AG04450 (cell line): ENCODE results near the gene THADA. TPM values are rescaled to one million over a fixed set of nuclear protein-coding genes. Genes with fewer than 3 reads are reported as not detected.
A peak's percentile ranks its signal among the peaks of the same experiment; 100 is the strongest.
"Not testable (repeated sequence)": the region's sequence is repeated elsewhere in the genome, so short reads cannot be mapped to it uniquely, and the experiment has no call there.

Source experiments
- CTCF ChIA-PET: fragments of 300-600, 350-600 bp; formaldehyde crosslinking; extraction: SDS; loops from one replicate; lab custom pipeline; 2022; ENCODE audit warnings: antibody characterized with exemption, inconsistent platforms; lab: Charles Lee
- POLR2A ChIA-PET: fragments of 350-600 bp; formaldehyde crosslinking; extraction: SDS; loops from one replicate; lab custom pipeline; 2021; ENCODE audit warnings: antibody characterized with exemption, inconsistent platforms; lab: Yijun Ruan, JAX
- DNase-seq: peaks from one replicate; pipeline ENCODE4 v3.0.0-alpha.2; 2011; ENCODE audit warnings: low read depth, low spot score
- H3K27ac ChIP-seq: one replicate; pipeline ENCODE4 v1.5.1; 2012; ENCODE audit warnings: low read depth, low read length, control low read depth
- H3K27me3 ChIP-seq: one replicate; pipeline ENCODE4 v1.6.0; 2012; ENCODE audit warnings: low read length; ENCODE audit not compliant: control insufficient read depth, insufficient read depth
- H3K4me3 ChIP-seq: 2 replicates; pipeline ENCODE4 v1.5.1; 2011; ENCODE audit warnings: mild to moderate bottlenecking, low read depth, low read length, control low read depth
- H3K9me3 ChIP-seq: 2 replicates; pipeline ENCODE4 v1.5.1; 2012; ENCODE audit warnings: low read length; ENCODE audit not compliant: control insufficient read depth, insufficient read depth
- CTCF ChIP-seq: IDR thresholded peaks from 2 replicates; pipeline ENCODE4 v1.5.1; 2011; ENCODE audit warnings: low read depth, low read length, control low read depth, inconsistent platforms
- polyA plus RNA-seq: library from polyadenylated mRNA; depleted of rRNA; stranded (reverse); fragments of >200 nt; gene quantifications from 2 replicates; pipeline ENCODE4 v1.2.3, GENCODE V29; 2011

Gene THADA
- polyA plus RNA-seq, 1 experiment, result 15.0 TPM

GRCh38 chr2:43399515-43400264, 196.1 kb downstream of the THADA start:
- no peak for TF ChIP-seq CTCF
- ChIA-PET CTCF (no interaction called here), POLR2A (interaction anchor here (0.6 to 0.8 kb wide), 5 partner anchors 13 to 310 kb away, joined by 3 to 11 read pairs (median 3); no protein-coding TSS in a partner anchor)
- Histone ChIP-seq H3K4me3 (no peak overlapping the region), H3K27me3 (no peaks in the 10 kb centered on the region), H3K9me3 (no peaks in the 10 kb centered on the region), H3K27ac (peak overlapping the region; percentile 22)
- DNase-seq, result peak; percentile 78

- TF ChIP-seq CTCF, result no peak
- H3K9me3 ChIP-seq, result no peaks in the 10 kb centered on the region
- peak overlapping the region; percentile 22 for H3K27ac ChIP-seq
- H3K4me3 ChIP-seq, result no peak overlapping the region
- H3K27me3 ChIP-seq, result no peaks in the 10 kb centered on the region
- CTCF ChIA-PET, result no interaction called here
- DNase-seq, result no peak
- POLR2A ChIA-PET, result interaction anchor here (0.6 to 0.8 kb wide), 5 partner anchors 14 to 310 kb away, joined by 3 to 11 read pairs (median 3); no protein-coding TSS in a partner anchor
Observed at GRCh38 chr2:43399098-43399497, 196.7 kb downstream of the THADA start.

- Histone ChIP-seq H3K4me3 (no peak overlapping the region), H3K9me3 (no peaks in the 10 kb centered on the region), H3K27ac (no peak overlapping the region), H3K27me3 (no peaks in the 10 kb centered on the region)
- CTCF ChIA-PET, result no interaction called here
- TF ChIP-seq CTCF, result no peak
- POLR2A ChIA-PET, result no interaction called here
- no peak for DNase-seq
Observed at GRCh38 chr2:43397821-43398220, 198.0 kb downstream of the THADA start.

GRCh38 chr2:43397411-43397810, 198.4 kb downstream of the THADA start:
- no peak overlapping the region for H3K27ac ChIP-seq
- DNase-seq, result no peak
- ChIA-PET POLR2A (no interaction called here), CTCF (no interaction called here)
- H3K4me3 ChIP-seq, result no peak overlapping the region
- H3K27me3 ChIP-seq, result no peaks in the 10 kb centered on the region
- H3K9me3 ChIP-seq, result no peaks in the 10 kb centered on the region
- no peak for TF ChIP-seq CTCF

GRCh38 chr2:43396344-43396743, 199.5 kb downstream of the THADA start:
- H3K4me3 ChIP-seq, POLR2A ChIA-PET, CTCF ChIA-PET, H3K27me3 ChIP-seq, H3K27ac ChIP-seq, H3K9me3 ChIP-seq, DNase-seq: not testable (repeated sequence)
